ENCODE measurements around the gene LXN.

DNA sequence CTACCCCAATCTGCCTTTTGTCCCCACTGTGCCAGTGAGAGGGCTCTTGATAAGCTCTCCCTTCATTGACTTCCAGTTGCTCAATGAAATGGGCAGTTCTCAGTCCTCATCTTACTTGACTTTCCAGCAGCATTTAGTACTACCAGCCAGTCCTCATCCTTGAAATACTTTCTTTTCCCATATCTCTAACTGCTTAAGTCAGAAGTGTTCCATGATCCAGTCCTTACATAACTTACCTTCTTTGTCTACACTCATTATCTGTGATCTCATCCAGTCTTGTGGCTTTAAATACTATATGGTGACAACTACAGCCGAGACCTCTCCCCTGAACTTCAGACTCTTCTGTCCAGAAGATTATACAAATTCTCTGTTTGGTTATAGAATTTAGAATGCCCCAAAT is 31.1 kb upstream of the LXN start:
- TF ChIP-seq, protein P1, sequence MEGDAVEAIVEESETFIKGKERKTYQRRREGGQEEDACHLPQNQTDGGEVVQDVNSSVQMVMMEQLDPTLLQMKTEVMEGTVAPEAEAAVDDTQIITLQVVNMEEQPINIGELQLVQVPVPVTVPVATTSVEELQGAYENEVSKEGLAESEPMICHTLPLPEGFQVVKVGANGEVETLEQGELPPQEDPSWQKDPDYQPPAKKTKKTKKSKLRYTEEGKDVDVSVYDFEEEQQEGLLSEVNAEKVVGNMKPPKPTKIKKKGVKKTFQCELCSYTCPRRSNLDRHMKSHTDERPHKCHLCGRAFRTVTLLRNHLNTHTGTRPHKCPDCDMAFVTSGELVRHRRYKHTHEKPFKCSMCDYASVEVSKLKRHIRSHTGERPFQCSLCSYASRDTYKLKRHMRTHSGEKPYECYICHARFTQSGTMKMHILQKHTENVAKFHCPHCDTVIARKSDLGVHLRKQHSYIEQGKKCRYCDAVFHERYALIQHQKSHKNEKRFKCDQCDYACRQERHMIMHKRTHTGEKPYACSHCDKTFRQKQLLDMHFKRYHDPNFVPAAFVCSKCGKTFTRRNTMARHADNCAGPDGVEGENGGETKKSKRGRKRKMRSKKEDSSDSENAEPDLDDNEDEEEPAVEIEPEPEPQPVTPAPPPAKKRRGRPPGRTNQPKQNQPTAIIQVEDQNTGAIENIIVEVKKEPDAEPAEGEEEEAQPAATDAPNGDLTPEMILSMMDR (IDR thresholded peaks at IDR 0.05; ENCODE audit: low read length) = no peak
- TF ChIP-seq EZH2 (IDR thresholded peaks at IDR 0.05; ENCODE audit: borderline replicate concordance, low read length) = no peak
